Gastroesophageal sphincter (tissue), 4 donors: ENCODE results near the gene CHAMP1. TPM values are rescaled to one million over a fixed set of nuclear protein-coding genes. Genes with fewer than 3 reads are reported as not detected.

Experiments
- ATAC-seq: fragments of 150-250 bp; one replicate; pipeline ENCODE4 v1.9.1; 2016; ENCODE audit warnings: mild to moderate bottlenecking, moderate library complexity
- H3K27ac ChIP-seq, 4 donors: fragments of 200-600 bp; sonication (generic) in 3 of 4; 1 replicate in 3 of 4; 2 replicates in 1 of 4; pipeline ENCODE4 v1.5.1; 2016 to 2019
- H3K27me3 ChIP-seq: fragments of 200-600 bp; sonication (generic); one replicate; pipeline ENCODE4 v1.5.1; 2019
- H3K36me3 ChIP-seq, 2 donors: fragments of 200-600 bp; sonication (generic); one replicate each; pipeline ENCODE4 v1.5.1; 2019; ENCODE audit warnings: control low read depth in 1 of 2
- H3K4me1 ChIP-seq, 3 donors: fragments of 200-600 bp; sonication (generic); 1 replicate in 2 of 3; 2 replicates in 1 of 3; pipeline ENCODE4 v1.5.1; 2016 to 2019; ENCODE audit warnings: control low read depth in 2 of 3
- H3K4me3 ChIP-seq, 2 donors: fragments of 200-600 bp; sonication (generic); one replicate each; pipeline ENCODE4 v1.5.1; 2019; ENCODE audit warnings: mild to moderate bottlenecking in 1 of 2, moderate library complexity in 1 of 2
- H3K9me3 ChIP-seq, 3 donors: fragments of 200-600 bp; sonication (generic); one replicate each; pipeline ENCODE4 v1.5.1; 2017 to 2019; ENCODE audit warnings: control low read depth in 2 of 3
- EP300 ChIP-seq: sonication (generic); formaldehyde crosslinking; IDR thresholded peaks from one replicate; pipeline ENCODE4 v1.6.1; 2017; ENCODE audit warnings: antibody characterized with exemption, mild to moderate bottlenecking
- POLR2A ChIP-seq, 2 donors: fragments of 450-650 bp; IDR thresholded peaks; one replicate each; pipeline ENCODE4 v1.6.1; 2017; ENCODE audit warnings: antibody characterized with exemption in 2 of 2, mild to moderate bottlenecking in 2 of 2, moderate library complexity in 1 of 2
- POLR2AphosphoS5 ChIP-seq: sonication (generic); formaldehyde crosslinking; IDR thresholded peaks from one replicate; pipeline ENCODE4 v1.6.1; 2017; ENCODE audit warnings: antibody characterized with exemption
- WGBS, 2 donors: methylation state at CpG; one replicate each; pipeline ENCODE4 v1.1.5; 2018; ENCODE audit warnings: low coverage in 1 of 2; 5-methylcytosine and 5-hydroxymethylcytosine counted together
- total RNA-seq, 4 donors: library from RNA; depleted of rRNA; stranded (reverse); fragments of >200 nt; gene quantifications; one replicate each; pipeline ENCODE4 v1.1.0, GENCODE V29; 2016
- TF ChIP-seq, protein P1 (sequence below), 4 experiments: fragments of 200-600 bp in 2 of 4; fragments of 450-650 bp in 2 of 4; sonication (generic) in 1 of 4; IDR thresholded peaks; one replicate each; pipeline ENCODE4 v1.5.1; 2017 to 2019; ENCODE audit warnings: antibody characterized with exemption in 4 of 4, mild to moderate bottlenecking in 2 of 4, moderate library complexity in 2 of 4

Gene CHAMP1
- total RNA-seq, 4 donors from 2014 or later = 7.5 to 15.3 (median 10.9) TPM

GRCh38 chr13:114281351-114282040, 32.8 kb upstream of the CHAMP1 start, which contains the start of gene UPF3A:
Gene UPF3A, plus strand, starts transcription at chr13:114281601. Its CDS starts 39 bp downstream, at chr13:114281640.
- TF ChIP-seq EP300 = no peak
- TF ChIP-seq, protein P1, sequence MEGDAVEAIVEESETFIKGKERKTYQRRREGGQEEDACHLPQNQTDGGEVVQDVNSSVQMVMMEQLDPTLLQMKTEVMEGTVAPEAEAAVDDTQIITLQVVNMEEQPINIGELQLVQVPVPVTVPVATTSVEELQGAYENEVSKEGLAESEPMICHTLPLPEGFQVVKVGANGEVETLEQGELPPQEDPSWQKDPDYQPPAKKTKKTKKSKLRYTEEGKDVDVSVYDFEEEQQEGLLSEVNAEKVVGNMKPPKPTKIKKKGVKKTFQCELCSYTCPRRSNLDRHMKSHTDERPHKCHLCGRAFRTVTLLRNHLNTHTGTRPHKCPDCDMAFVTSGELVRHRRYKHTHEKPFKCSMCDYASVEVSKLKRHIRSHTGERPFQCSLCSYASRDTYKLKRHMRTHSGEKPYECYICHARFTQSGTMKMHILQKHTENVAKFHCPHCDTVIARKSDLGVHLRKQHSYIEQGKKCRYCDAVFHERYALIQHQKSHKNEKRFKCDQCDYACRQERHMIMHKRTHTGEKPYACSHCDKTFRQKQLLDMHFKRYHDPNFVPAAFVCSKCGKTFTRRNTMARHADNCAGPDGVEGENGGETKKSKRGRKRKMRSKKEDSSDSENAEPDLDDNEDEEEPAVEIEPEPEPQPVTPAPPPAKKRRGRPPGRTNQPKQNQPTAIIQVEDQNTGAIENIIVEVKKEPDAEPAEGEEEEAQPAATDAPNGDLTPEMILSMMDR (IDR thresholded peaks at IDR 0.05) = peak in 1 of 4 experiments; percentile 6
- TF ChIP-seq POLR2A (IDR thresholded peaks at IDR 0.05) = peak; percentile 80 to 86
- TF ChIP-seq POLR2AphosphoS5 = peak; percentile 75

DNA sequence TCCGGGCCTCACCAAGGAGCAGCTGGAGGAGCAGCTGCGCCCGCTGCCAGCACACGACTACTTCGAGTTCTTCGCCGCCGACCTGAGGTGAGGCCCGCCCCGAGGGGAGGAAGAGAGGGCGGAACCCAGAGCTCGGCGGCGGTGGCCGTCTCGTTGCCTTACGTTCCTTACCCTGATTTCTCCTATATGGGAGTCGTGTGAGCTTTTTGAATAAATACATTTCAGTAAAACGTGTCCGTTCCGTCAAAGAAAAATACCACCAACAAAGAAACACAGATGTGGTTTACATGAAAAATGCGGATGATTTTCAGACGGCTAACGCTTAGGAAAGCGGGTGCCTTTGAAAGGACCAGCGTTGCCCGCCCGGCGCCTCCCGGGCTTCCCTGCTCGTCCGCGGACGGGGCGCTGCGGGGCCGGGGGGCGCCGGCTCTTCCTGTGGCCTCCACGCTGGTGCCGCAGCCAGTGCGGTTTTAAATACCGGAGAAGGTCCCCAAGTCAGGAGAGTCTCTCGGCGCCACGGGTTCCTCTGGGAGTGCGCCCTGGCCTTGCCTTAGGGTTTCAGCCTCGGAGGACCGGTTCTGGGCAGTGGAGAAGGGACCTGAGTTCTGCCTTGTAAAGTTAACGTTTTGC, 32.1 kb upstream of the CHAMP1 start:
- peaks cover 0 to 37% (median 5%) of the 10 kb centered on the region in 3 donors for H3K4me1 ChIP-seq
- TF ChIP-seq, protein P1 (IDR thresholded peaks at IDR 0.05) = no peak
- TF ChIP-seq EP300 (no peak), POLR2AphosphoS5 (peak; percentile 45), POLR2A (IDR thresholded peaks at IDR 0.05) (peak in 1 of 2 donors; percentile 33)
- peak overlapping the region; percentile 62 to 77 for H3K4me3 ChIP-seq
- WGBS, 2 donors = 0% methylated on average over 11 to 19 of the region's 50 CpGs
- H3K9me3 ChIP-seq = no peaks in the 10 kb centered on the region
- peak; percentile 77 for ATAC-seq
- H3K36me3 ChIP-seq = peaks cover 0 to 25% of the 10 kb centered on the region in 2 donors
- peak overlapping the region; percentile 82 to 99 (median 97) for H3K27ac ChIP-seq
- no peaks in the 10 kb centered on the region for H3K27me3 ChIP-seq

More at GRCh38 chr13:114281351-114282040, 32.8 kb upstream of the CHAMP1 start, which contains the start of gene UPF3A:
- Histone ChIP-seq H3K27me3 (no peaks in the 10 kb centered on the region), H3K36me3 (peaks cover 0 to 25% of the 10 kb centered on the region in 2 donors), H3K27ac (peak within 1 kb of the TSS; percentile 82 to 99 (median 97)), H3K4me1 (peaks cover 0 to 37% (median 5%) of the 10 kb centered on the region in 3 donors), H3K4me3 (peak within 1 kb of the TSS; percentile 62 to 77), H3K9me3 (no peaks in the 10 kb centered on the region)
- WGBS, 2 donors = 0% methylated on average over 12 of the region's 89 CpGs; no CpG with 5 or more reads in 1 of the 2 donors
- ATAC-seq = peak; percentile 93

DNA sequence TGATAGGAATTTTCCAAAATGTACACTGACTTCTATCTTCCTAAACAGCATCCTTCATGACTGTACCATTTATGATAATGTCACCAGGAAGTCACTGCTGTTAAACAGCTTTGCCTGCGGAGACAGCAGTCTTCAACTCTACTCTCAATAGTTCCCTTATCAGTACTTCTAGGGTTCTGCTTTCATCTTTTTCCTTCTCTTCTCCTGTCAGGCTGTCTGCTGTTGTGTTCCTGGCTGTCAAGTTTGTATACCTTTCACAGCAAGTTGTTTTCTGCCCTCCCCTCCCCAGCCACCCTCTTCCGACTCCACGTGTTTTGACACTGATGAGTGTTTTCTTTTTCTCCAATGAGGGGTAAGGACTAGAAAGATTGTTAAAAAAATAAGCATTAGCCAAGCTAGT, 30.7 kb upstream of the CHAMP1 start:
- Histone ChIP-seq H3K9me3 (no peaks in the 10 kb centered on the region), H3K4me1 (peaks cover 0 to 37% (median 5%) of the 10 kb centered on the region in 3 donors), H3K4me3 (no peak overlapping the region), H3K36me3 (peaks cover 0 to 40% of the 10 kb centered on the region in 2 donors), H3K27me3 (no peaks in the 10 kb centered on the region), H3K27ac (no peak overlapping the region)
- 74 to 88% methylated on average over 1 to 3 of the region's 3 CpGs for whole genome bisulfite sequencing, 2 donors
- ATAC-seq = no peak
- TF ChIP-seq POLR2A (IDR thresholded peaks at IDR 0.05) = no peak
- TF ChIP-seq POLR2AphosphoS5 = no peak
- TF ChIP-seq, protein P1 (IDR thresholded peaks at IDR 0.05) = no peak
- no peak for TF ChIP-seq EP300

DNA sequence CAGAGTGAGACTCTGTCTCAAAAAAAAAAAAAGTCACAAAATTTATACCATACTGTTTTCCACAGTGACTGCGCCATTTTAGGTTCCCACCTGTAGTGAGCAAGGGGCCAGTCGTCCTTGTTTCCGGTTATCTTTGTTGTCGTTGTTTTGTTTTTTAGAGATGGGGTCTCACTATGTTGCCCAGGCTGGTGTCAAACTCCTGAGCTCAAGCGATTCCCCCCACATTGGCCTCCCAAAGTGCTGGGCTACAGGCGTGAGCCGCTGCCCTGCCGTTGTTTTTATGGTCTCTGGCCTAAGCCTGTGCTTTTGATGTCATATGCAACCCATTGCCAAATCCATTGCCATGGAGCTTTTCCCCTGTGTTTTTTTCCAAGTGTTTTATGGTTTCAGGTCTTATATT, 29.6 kb upstream of the CHAMP1 start:
- H3K9me3 ChIP-seq = no peaks in the 10 kb centered on the region
- no peak overlapping the region for H3K27ac ChIP-seq
- no peak for TF ChIP-seq EP300
- TF ChIP-seq POLR2A (IDR thresholded peaks at IDR 0.05) = no peak
- TF ChIP-seq, protein P1 (IDR thresholded peaks at IDR 0.05) = no peak
- TF ChIP-seq POLR2AphosphoS5 = no peak

More for the DNA sequence above, 29.6 kb upstream of the CHAMP1 start:
- Histone ChIP-seq H3K4me1 (peaks cover 0 to 37% (median 5%) of the 10 kb centered on the region in 3 donors), H3K36me3 (peaks cover 0 to 51% of the 10 kb centered on the region in 2 donors), H3K27me3 (no peaks in the 10 kb centered on the region), H3K4me3 (no peak overlapping the region)
- 95 to 99% methylated on average over 5 to 8 of the region's 8 CpGs for WGBS, 2 donors
- no peak for ATAC-seq
